HCT116 (cell line): ENCODE measurements around the gene CDYL. TPM values are rescaled to one million over a fixed set of nuclear protein-coding genes. Genes with fewer than 3 reads are reported as not detected.

Experiments
- ATAC-seq: fragments of 200-7000 bp; cut with Tn5 transposase; 2 replicates; pipeline ENCODE4 v1.9.1; 2020; ENCODE audit warnings: mild to moderate bottlenecking, moderate library complexity
- BruUV-seq: library from RNA; stranded (reverse); fragments of 400-500 nt; replicated peaks from 2 replicates; lab custom pipeline; 2021; lab: Mats Ljungman, UMichigan
- CTCF ChIA-PET: fragments of 300-600 bp; sonication (Branson Sonifier 250); formaldehyde crosslinking; loops from one replicate; lab custom pipeline; 2021; ENCODE audit warnings: antibody characterized with exemption; lab: Charles Lee
- POLR2A ChIA-PET: fragments of 300-600, 350-600 bp; sonication (Branson Sonifier 250); formaldehyde crosslinking; loops from one replicate; lab custom pipeline; 2021; ENCODE audit warnings: antibody characterized with exemption; lab: Charles Lee
- RAD21 ChIA-PET, 2 experiments: fragments of 300-600 bp; sonication (Branson Sonifier 250); formaldehyde crosslinking; loops; one replicate each; lab custom pipeline; 2023; ENCODE audit warnings: low total read pairs in 2 of 2; ENCODE audit not compliant: uncharacterized antibody in 2 of 2, unreplicated experiment in 2 of 2, low non-redundant PET in 1 of 2; lab: Charles Lee
- DNase-seq: peaks from one replicate; pipeline ENCODE4 v3.0.0-alpha.2; 2010; ENCODE audit warnings: low read depth, low spot score
- H2AFZ ChIP-seq: fragments of 200-600 bp; shearing (Covaris generic), sonication (generic); 2 replicates; pipeline ENCODE4 v1.6.1; 2017; ENCODE audit warnings: low read depth, mixed run types, mixed read lengths, antibody characterized with exemption, low read length; ENCODE audit not compliant: poor library complexity, severe bottlenecking
- H3K27ac ChIP-seq: 2 replicates; pipeline ENCODE4 v1.5.1; 2012; ENCODE audit warnings: low read depth, low read length
- H3K27me3 ChIP-seq: fragments of 200-600 bp; sonication (generic); 2 replicates; pipeline ENCODE4 v1.6.1; 2016; ENCODE audit warnings: mixed run types, low read length, mixed read lengths; ENCODE audit not compliant: insufficient read depth
- H3K36me3 ChIP-seq, 2 experiments: fragments of 200-500 bp in 1 of 2; fragments of 200-600 bp in 1 of 2; sonication (Bioruptor generic) in 1 of 2; sonication (generic) in 1 of 2; 2 replicates each; pipeline versions ENCODE4 v1.5.1 to v1.6.1; 2014 to 2016; ENCODE audit warnings: low read length in 2 of 2, inconsistent platforms in 1 of 2, mixed read lengths in 1 of 2, mixed run types in 1 of 2; ENCODE audit not compliant: insufficient read depth in 2 of 2, control insufficient read depth in 1 of 2
- H3K4me1 ChIP-seq, 2 experiments: fragments of 200-600 bp in 1 of 2; sonication (generic) in 1 of 2; 2 replicates each; pipeline versions ENCODE4 v1.5.1 to v1.6.1; 2012 to 2017; ENCODE audit warnings: low read length in 2 of 2, inconsistent platforms in 1 of 2, mild to moderate bottlenecking in 1 of 2, mixed read lengths in 1 of 2, mixed run types in 1 of 2, moderate library complexity in 1 of 2; ENCODE audit not compliant: insufficient read depth in 2 of 2, control insufficient read depth in 1 of 2
- H3K4me2 ChIP-seq: fragments of 200-600 bp; sonication (generic); 2 replicates; pipeline ENCODE4 v1.6.1; 2017; ENCODE audit warnings: mixed run types, low read length, mixed read lengths
- H3K4me3 ChIP-seq, 2 experiments: fragments of 200-600 bp in 1 of 2; sonication (generic) in 1 of 2; replicated peaks in 1 of 2; 2 replicates each; pipeline ENCODE4 v1.5.1; 2011 to 2016; ENCODE audit warnings: low read length in 2 of 2, control low read depth in 1 of 2, low read depth in 1 of 2, mild to moderate bottlenecking in 1 of 2, mixed read lengths in 1 of 2, mixed run types in 1 of 2
- H3K79me2 ChIP-seq: fragments of 200-600 bp; sonication (generic); 2 replicates; pipeline ENCODE4 v1.6.1; 2017; ENCODE audit warnings: mild to moderate bottlenecking, mixed run types, low read length, moderate library complexity, mixed read lengths; ENCODE audit not compliant: insufficient read depth
- H3K9ac ChIP-seq: fragments of 200-600 bp; sonication (generic); 2 replicates; pipeline ENCODE4 v1.6.1; 2016; ENCODE audit warnings: low read length, mixed read lengths
- H3K9me2 ChIP-seq: fragments of 200-600 bp; sonication (generic), shearing (Covaris generic); 2 replicates; pipeline ENCODE4 v1.6.1; 2017; ENCODE audit warnings: mixed run types, mild to moderate bottlenecking, moderate library complexity; ENCODE audit not compliant: insufficient read depth
- H3K9me3 ChIP-seq, 2 experiments: fragments of 200-500 bp in 1 of 2; fragments of 200-600 bp in 1 of 2; sonication (Bioruptor generic) in 1 of 2; sonication (generic) in 1 of 2; 2 replicates each; pipeline ENCODE4 v1.6.1; 2014 to 2017; ENCODE audit warnings: low read length in 2 of 2, mixed read lengths in 2 of 2, inconsistent platforms in 1 of 2, low read depth in 1 of 2, mild to moderate bottlenecking in 1 of 2, mixed run types in 1 of 2, moderate library complexity in 1 of 2; ENCODE audit not compliant: control insufficient read depth in 1 of 2, insufficient read depth in 1 of 2
- H4K20me1 ChIP-seq: fragments of 200-600 bp; sonication (generic), shearing (Covaris generic); 2 replicates; pipeline ENCODE4 v1.6.1; 2017; ENCODE audit warnings: mixed run types, mild to moderate bottlenecking, moderate library complexity; ENCODE audit not compliant: insufficient read depth
- CTCF ChIP-seq, 3 experiments: fragments of 200-600 bp in 1 of 3; sonication (generic) in 1 of 3; IDR thresholded peaks in 2 of 3; conservative IDR thresholded peaks in 1 of 3; 2 replicates each; pipeline ENCODE4 v1.5.1; 2012 to 2017; ENCODE audit warnings: low read depth in 2 of 3, low read length in 2 of 3, antibody characterized with exemption in 1 of 3, borderline replicate concordance in 1 of 3, control low read depth in 1 of 3, mild to moderate bottlenecking in 1 of 3, mixed read lengths in 1 of 3, mixed run types in 1 of 3, moderate library complexity in 1 of 3; ENCODE audit not compliant: insufficient read depth in 1 of 3
- JUND ChIP-seq: IDR thresholded peaks from 2 replicates; pipeline ENCODE4 v1.6.1; 2012
- POLR2A ChIP-seq: IDR thresholded peaks from 2 replicates; pipeline ENCODE4 v1.7.0; 2011; ENCODE audit warnings: borderline replicate concordance; ENCODE audit not compliant: insufficient read depth, insufficient read length; ENCODE audit errors: extremely low read depth
- SIN3A ChIP-seq: IDR thresholded peaks from 2 replicates; pipeline ENCODE4 v1.6.1; 2012; ENCODE audit warnings: low read depth
- SRF ChIP-seq: IDR thresholded peaks from 2 replicates; pipeline ENCODE4 v1.6.1; 2012; ENCODE audit warnings: low read depth
- ZBTB33 ChIP-seq: IDR thresholded peaks from 2 replicates; pipeline ENCODE4 v1.6.1; 2011; ENCODE audit warnings: mild to moderate bottlenecking, low read length, moderate library complexity; ENCODE audit not compliant: insufficient replicate concordance; ENCODE audit errors: extremely low read depth
- intact Hi-C: fragments of 100-400 bp; cut with micrococcal nuclease; formaldehyde crosslinking; loops from 2 replicates; pipeline ENCODE4 v1.10.0; 2022
- total RNA-seq: library from RNA; stranded (reverse); gene quantifications from one replicate; pipeline ENCODE4 v1.2.1, GENCODE V29; 2021; ENCODE audit not compliant: unreplicated experiment

Gene CDYL
- total RNA-seq, 1 experiment from 2014 or later = 42.6 TPM

GRCh38 chr6:4840169-4840568 is 64.0 kb downstream of the CDYL start:
- H3K79me2 ChIP-seq = peaks cover 89% of the 10 kb centered on the region
- RAD21 ChIA-PET = no interaction called here
- H3K27me3 ChIP-seq = no peaks in the 10 kb centered on the region
- H3K4me3 ChIP-seq = no peak overlapping the region
- no peak overlapping the region for H3K4me2 ChIP-seq
- H3K9me2 ChIP-seq = no peaks in the 10 kb centered on the region
- no TSS peak for BruUV-seq
- H3K27ac ChIP-seq = no peak overlapping the region
- H3K4me1 ChIP-seq = no peaks in the 10 kb centered on the region
- CTCF ChIA-PET = no interaction called here
- no peak for TF ChIP-seq JUND
- TF ChIP-seq SIN3A = no peak
- no peak for TF ChIP-seq SRF
- TF ChIP-seq ZBTB33 = no peak
- TF ChIP-seq, all 23 proteins: peak for 0
- Histone ChIP-seq H3K9ac (no peak overlapping the region), H3K9me3 (0 out of 4 replicates have a peak, but pooled peaks cover 0 to 8% of the 10 kb centered on the region in 2 experiments), H3K36me3 (no peaks in the 10 kb centered on the region), H2AFZ (no peak overlapping the region), H4K20me1 (0 out of 2 replicates have a peak, but pooled peaks cover 4% of the 10 kb centered on the region)
- intact Hi-C loops = no loop called here
- ATAC-seq = no peak
- no peak for DNase-seq
- POLR2A ChIA-PET = no interaction called here

GRCh38 chr6:4844108-4844507 is 67.9 kb downstream of the CDYL start:
- ATAC-seq (no peak), DNase-seq (no peak)
- Histone ChIP-seq H3K36me3 (no peaks in the 10 kb centered on the region), H3K4me3 (no peak overlapping the region), H3K9ac (no peak overlapping the region), H3K27me3 (no peaks in the 10 kb centered on the region), H4K20me1 (peaks cover 16% of the 10 kb centered on the region; the same call in 1 of the 2 replicates), H3K9me2 (no peaks in the 10 kb centered on the region), H3K4me1 (peaks cover 0 to 5% of the 10 kb centered on the region in 2 experiments; a peak in 1 of 4 replicates), H3K27ac (no peak overlapping the region), H3K79me2 (peaks cover 97% of the 10 kb centered on the region), H2AFZ (no peak overlapping the region), H3K9me3 (0 out of 4 replicates have a peak, but pooled peaks cover 0 to 9% of the 10 kb centered on the region in 2 experiments), H3K4me2 (no peak overlapping the region)
- peak in 2 of 3 experiments; percentile 44 to 64; a peak in 4 of 6 replicates for TF ChIP-seq CTCF (IDR thresholded peaks at IDR 0.05 in 2 of 3, conservative IDR thresholded peaks at IDR 0.05 in 1 of 3; ENCODE audit: borderline replicate concordance in 1 of 3, insufficient read depth in 1 of 3, low read depth in 2 of 3, low read length in 2 of 3)
- no peak for TF ChIP-seq POLR2A
- BruUV-seq = no TSS peak
- ChIA-PET RAD21 (no interaction called here), POLR2A (no interaction called here), CTCF (no interaction called here)
- intact Hi-C loops = no loop called here
